ENCODE data around the gene CENPVL3. TPM values are rescaled to one million over a fixed set of nuclear protein-coding genes. Genes with fewer than 3 reads are reported as not detected.

CENPVL3 gene
- total and polyA plus RNA-seq, 9 of the 15 experiments (the other 6 are each of a cell fraction or from before 2014, with no cell fraction given): not detected

DNA sequence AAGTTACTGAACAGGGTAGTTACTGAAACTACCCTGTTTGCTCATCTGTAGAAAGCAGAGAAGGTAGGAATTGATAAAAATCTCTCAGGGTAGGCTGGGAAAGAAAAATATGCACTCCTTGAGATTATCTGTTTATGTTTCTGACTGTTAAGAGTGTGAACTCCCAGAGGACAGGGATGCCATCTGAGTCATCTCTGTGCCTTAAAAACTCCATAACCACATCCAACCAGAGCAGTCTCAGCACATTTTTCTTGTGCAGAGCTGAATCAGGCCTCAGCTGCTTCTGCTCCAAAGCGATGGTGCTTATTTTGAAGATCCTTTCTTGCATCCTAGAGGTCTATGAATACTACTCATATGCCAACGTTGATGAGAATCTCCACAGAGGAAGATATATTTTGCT lies 9.9 kb downstream of the CENPVL3 start:
- ChIA-PET CTCF (ENCODE audit: low intra/inter-chr PET ratio) (no interaction called here), POLR2A (no interaction called here)
- Histone ChIP-seq H3K9me1 (ENCODE audit: control insufficient read depth, insufficient read depth, low read length) (no peaks in the 10 kb centered on the region), H3K79me2 (ENCODE audit: control insufficient read depth, insufficient read depth, low read length) (no peaks in the 10 kb centered on the region), H3K27me3 (ENCODE audit: control insufficient read depth in 2 of 2, insufficient read depth in 2 of 2, low read length in 2 of 2) (no peaks in the 10 kb centered on the region), H2AFZ (ENCODE audit: low read depth, low read length) (no peak overlapping the region), H3K4me1 (replicated peaks in 1 of 2; ENCODE audit: control insufficient read depth in 2 of 2, insufficient read depth in 2 of 2, low read length in 2 of 2) (no peaks in the 10 kb centered on the region), H3K4me2 (ENCODE audit: insufficient read depth, low read length) (no peak overlapping the region), H3K4me3 (no peak overlapping the region), H3K9me3 (replicated peaks; ENCODE audit: control insufficient read depth, insufficient read depth, low read depth, low read length) (no peaks in the 10 kb centered on the region), H3K9ac (ENCODE audit: insufficient read depth in 1 of 2, low read depth in 2 of 2, low read length in 2 of 2) (no peak overlapping the region), H3K36me3 (ENCODE audit: control insufficient read depth, insufficient read depth, low read length) (no peaks in the 10 kb centered on the region), H3K27ac (ENCODE audit: extremely low read depth, low read depth, low read length) (no peak overlapping the region), H4K20me1 (replicated peaks; ENCODE audit: control insufficient read depth, insufficient read depth, low read length) (no peaks in the 10 kb centered on the region)
- in situ Hi-C loops (cut with MboI): no loop called here
- DNase-seq (ENCODE audit: extremely low read depth in 1 of 4, low spot score in 3 of 4) (no peak), FAIRE-seq (no peak), ATAC-seq (no peak)
- TF ChIP-seq ATF1 (CRISPR knock-in tag; IDR thresholded peaks at IDR 0.05): no peak
- no peak for TF ChIP-seq ATF1 (tag; IDR thresholded peaks at IDR 0.05)
- no peak for TF ChIP-seq NFYB (IDR thresholded peaks at IDR 0.05; ENCODE audit: extremely low read depth, insufficient read length)
- TF ChIP-seq, protein P1, sequence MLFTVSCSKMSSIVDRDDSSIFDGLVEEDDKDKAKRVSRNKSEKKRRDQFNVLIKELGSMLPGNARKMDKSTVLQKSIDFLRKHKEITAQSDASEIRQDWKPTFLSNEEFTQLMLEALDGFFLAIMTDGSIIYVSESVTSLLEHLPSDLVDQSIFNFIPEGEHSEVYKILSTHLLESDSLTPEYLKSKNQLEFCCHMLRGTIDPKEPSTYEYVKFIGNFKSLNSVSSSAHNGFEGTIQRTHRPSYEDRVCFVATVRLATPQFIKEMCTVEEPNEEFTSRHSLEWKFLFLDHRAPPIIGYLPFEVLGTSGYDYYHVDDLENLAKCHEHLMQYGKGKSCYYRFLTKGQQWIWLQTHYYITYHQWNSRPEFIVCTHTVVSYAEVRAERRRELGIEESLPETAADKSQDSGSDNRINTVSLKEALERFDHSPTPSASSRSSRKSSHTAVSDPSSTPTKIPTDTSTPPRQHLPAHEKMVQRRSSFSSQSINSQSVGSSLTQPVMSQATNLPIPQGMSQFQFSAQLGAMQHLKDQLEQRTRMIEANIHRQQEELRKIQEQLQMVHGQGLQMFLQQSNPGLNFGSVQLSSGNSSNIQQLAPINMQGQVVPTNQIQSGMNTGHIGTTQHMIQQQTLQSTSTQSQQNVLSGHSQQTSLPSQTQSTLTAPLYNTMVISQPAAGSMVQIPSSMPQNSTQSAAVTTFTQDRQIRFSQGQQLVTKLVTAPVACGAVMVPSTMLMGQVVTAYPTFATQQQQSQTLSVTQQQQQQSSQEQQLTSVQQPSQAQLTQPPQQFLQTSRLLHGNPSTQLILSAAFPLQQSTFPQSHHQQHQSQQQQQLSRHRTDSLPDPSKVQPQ (CRISPR knock-in tag; IDR thresholded peaks at IDR 0.05; ENCODE audit: borderline replicate concordance): no peak
- no TSS peak for BruUV-seq (replicated peaks)
- intact Hi-C loops (cut with micrococcal nuclease): no loop called here
- 0% methylated on average over 2 of the region's 2 CpGs for WGBS (ENCODE audit: insufficient coverage, low coverage, missing lambda C conversion rate)

DNA sequence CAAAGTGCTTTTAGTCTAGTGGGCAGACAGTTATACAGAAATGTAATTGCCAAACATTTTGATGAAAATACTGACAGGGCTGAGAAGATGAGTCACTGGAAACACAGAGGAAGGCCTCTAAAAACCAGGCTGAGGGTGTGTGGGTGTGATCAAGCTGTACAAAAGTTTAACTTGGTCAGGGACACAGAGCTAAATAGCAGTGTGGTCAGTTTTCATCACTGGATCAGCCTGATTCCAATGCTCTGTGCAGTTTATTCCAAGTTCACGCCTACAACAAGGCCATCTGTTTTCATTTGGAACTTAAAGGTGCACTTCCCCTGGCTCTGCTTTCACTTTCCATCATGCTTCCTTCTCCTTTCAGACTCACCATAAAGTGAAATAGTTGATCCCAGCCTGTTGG lies 10.6 kb downstream of the CENPVL3 start:
- in situ Hi-C loops (cut with MboI): no loop called here
- intact Hi-C loops (cut with micrococcal nuclease): no loop called here
- no peaks in the 10 kb centered on the region for H3K9me1 ChIP-seq (ENCODE audit: control insufficient read depth, insufficient read depth, low read length)
- no peaks in the 10 kb centered on the region for H3K4me1 ChIP-seq (replicated peaks in 1 of 2; ENCODE audit: control insufficient read depth in 2 of 2, insufficient read depth in 2 of 2, low read length in 2 of 2)
- no TSS peak for BruUV-seq (replicated peaks)
- no peak overlapping the region for H3K4me3 ChIP-seq
- no peak for DNase-seq (ENCODE audit: extremely low read depth in 1 of 4, low spot score in 3 of 4)
- no peaks in the 10 kb centered on the region for H3K79me2 ChIP-seq (ENCODE audit: control insufficient read depth, insufficient read depth, low read length)
- ChIA-PET POLR2A (no interaction called here), CTCF (ENCODE audit: low intra/inter-chr PET ratio) (no interaction called here)
- WGBS (ENCODE audit: insufficient coverage, low coverage, missing lambda C conversion rate): 8% methylated on average over 1 of the region's 1 CpG
- H3K9ac ChIP-seq (ENCODE audit: insufficient read depth in 1 of 2, low read depth in 2 of 2, low read length in 2 of 2): no peak overlapping the region
- no peaks in the 10 kb centered on the region for H4K20me1 ChIP-seq (replicated peaks; ENCODE audit: control insufficient read depth, insufficient read depth, low read length)
- FAIRE-seq: no peak
- no peaks in the 10 kb centered on the region for H3K9me3 ChIP-seq (replicated peaks; ENCODE audit: control insufficient read depth, insufficient read depth, low read depth, low read length)
- H3K36me3 ChIP-seq (ENCODE audit: control insufficient read depth, insufficient read depth, low read length): no peaks in the 10 kb centered on the region
- no peak overlapping the region for H3K4me2 ChIP-seq (ENCODE audit: insufficient read depth, low read length)
- no peak overlapping the region for H3K27ac ChIP-seq (ENCODE audit: extremely low read depth, low read depth, low read length)
- no peaks in the 10 kb centered on the region for H3K27me3 ChIP-seq (ENCODE audit: control insufficient read depth in 2 of 2, insufficient read depth in 2 of 2, low read length in 2 of 2)
- H2AFZ ChIP-seq (ENCODE audit: low read depth, low read length): no peak overlapping the region
- ATAC-seq: no peak
- TF ChIP-seq, protein P2, sequence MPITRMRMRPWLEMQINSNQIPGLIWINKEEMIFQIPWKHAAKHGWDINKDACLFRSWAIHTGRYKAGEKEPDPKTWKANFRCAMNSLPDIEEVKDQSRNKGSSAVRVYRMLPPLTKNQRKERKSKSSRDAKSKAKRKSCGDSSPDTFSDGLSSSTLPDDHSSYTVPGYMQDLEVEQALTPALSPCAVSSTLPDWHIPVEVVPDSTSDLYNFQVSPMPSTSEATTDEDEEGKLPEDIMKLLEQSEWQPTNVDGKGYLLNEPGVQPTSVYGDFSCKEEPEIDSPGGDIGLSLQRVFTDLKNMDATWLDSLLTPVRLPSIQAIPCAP (CRISPR knock-in tag; IDR thresholded peaks at IDR 0.05; ENCODE audit: borderline replicate concordance): no peak
- TF ChIP-seq KLF13 (tag; IDR thresholded peaks at IDR 0.05; ENCODE audit: borderline replicate concordance, low read depth): no peak
- TF ChIP-seq ZNF583 (CRISPR knock-in tag; IDR thresholded peaks at IDR 0.05): no peak
- no peak for TF ChIP-seq SMC3 (conservative IDR thresholded peaks at IDR 0.05; ENCODE audit: insufficient read depth, low read depth, low read length)
- TF ChIP-seq, protein P3, sequence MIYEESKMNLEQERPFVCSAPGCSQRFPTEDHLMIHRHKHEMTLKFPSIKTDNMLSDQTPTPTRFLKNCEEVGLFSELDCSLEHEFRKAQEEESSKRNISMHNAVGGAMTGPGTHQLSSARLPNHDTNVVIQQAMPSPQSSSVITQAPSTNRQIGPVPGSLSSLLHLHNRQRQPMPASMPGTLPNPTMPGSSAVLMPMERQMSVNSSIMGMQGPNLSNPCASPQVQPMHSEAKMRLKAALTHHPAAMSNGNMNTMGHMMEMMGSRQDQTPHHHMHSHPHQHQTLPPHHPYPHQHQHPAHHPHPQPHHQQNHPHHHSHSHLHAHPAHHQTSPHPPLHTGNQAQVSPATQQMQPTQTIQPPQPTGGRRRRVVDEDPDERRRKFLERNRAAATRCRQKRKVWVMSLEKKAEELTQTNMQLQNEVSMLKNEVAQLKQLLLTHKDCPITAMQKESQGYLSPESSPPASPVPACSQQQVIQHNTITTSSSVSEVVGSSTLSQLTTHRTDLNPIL (CRISPR knock-in tag; IDR thresholded peaks at IDR 0.05): no peak
- TF ChIP-seq, protein P4, sequence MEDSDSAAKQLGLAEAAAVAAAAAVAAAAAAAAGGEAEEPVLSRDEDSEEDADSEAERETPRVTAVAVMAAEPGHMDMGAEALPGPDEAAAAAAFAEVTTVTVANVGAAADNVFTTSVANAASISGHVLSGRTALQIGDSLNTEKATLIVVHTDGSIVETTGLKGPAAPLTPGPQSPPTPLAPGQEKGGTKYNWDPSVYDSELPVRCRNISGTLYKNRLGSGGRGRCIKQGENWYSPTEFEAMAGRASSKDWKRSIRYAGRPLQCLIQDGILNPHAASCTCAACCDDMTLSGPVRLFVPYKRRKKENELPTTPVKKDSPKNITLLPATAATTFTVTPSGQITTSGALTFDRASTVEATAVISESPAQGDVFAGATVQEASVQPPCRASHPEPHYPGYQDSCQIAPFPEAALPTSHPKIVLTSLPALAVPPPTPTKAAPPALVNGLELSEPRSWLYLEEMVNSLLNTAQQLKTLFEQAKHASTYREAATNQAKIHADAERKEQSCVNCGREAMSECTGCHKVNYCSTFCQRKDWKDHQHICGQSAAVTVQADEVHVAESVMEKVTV (CRISPR knock-in tag; IDR thresholded peaks at IDR 0.05): no peak

Data from K562 (cell line).